Colonic mucosa (tissue), 4 donors: ENCODE results near the gene PCNA. TPM values are rescaled to one million over a fixed set of nuclear protein-coding genes. Genes with fewer than 3 reads are reported as not detected.

Source experiments
- DNase-seq: peaks from one replicate; pipeline ENCODE4 v3.0.0-alpha.2; 2020
- H3K27ac ChIP-seq: fragments of 200-600 bp; one replicate; pipeline ENCODE4 v1.8.0; 2021
- H3K27me3 ChIP-seq: fragments of 200-600 bp; one replicate; pipeline ENCODE4 v1.8.0; 2021
- H3K36me3 ChIP-seq: fragments of 200-600 bp; one replicate; pipeline ENCODE4 v1.8.0; 2021
- H3K4me1 ChIP-seq: fragments of 200-600 bp; one replicate; pipeline ENCODE4 v1.8.0; 2021; ENCODE audit warnings: mild to moderate bottlenecking
- H3K4me3 ChIP-seq: fragments of 200-600 bp; one replicate; pipeline ENCODE4 v1.8.0; 2021
- H3K9ac ChIP-seq, 2 donors: one replicate each; pipeline ENCODE4 v1.7.0; 2013; ENCODE audit warnings: control low read depth in 2 of 2, low read depth in 2 of 2, low read length in 2 of 2
- H3K9me3 ChIP-seq: fragments of 200-600 bp; one replicate; pipeline ENCODE4 v1.8.0; 2021
- intact Hi-C: fragments of 100-400 bp; cut with DNase I; formaldehyde crosslinking; loops from one replicate; pipeline ENCODE4 v1.14.1; 2022
- total RNA-seq, 2 donors: library from RNA; stranded (reverse); fragmentation: NEBNext Ultra II Directional in 1 of 2; extraction: Animal tissue kit (Norgen Biotek cat#: 25700) in 1 of 2; gene quantifications; one replicate each; pipeline ENCODE4 v1.2.1, GENCODE V29; 2021
- TF ChIP-seq, protein P1 (sequence below): fragments of 200-600 bp; IDR thresholded peaks from one replicate; pipeline ENCODE4 v1.8.0; 2022; ENCODE audit warnings: antibody characterized with exemption, mild to moderate bottlenecking
- donor health status: healthy.
- donor health status: DM: no; HTN: no; CAD: no.
- donor health status: DM: no; HTN: no; CAD: no.

Gene PCNA
- total RNA-seq: 100 to 1,000 TPM in 1 of 2 donors, 10 to 100 TPM in 1; 59.0 to 204 TPM

DNA sequence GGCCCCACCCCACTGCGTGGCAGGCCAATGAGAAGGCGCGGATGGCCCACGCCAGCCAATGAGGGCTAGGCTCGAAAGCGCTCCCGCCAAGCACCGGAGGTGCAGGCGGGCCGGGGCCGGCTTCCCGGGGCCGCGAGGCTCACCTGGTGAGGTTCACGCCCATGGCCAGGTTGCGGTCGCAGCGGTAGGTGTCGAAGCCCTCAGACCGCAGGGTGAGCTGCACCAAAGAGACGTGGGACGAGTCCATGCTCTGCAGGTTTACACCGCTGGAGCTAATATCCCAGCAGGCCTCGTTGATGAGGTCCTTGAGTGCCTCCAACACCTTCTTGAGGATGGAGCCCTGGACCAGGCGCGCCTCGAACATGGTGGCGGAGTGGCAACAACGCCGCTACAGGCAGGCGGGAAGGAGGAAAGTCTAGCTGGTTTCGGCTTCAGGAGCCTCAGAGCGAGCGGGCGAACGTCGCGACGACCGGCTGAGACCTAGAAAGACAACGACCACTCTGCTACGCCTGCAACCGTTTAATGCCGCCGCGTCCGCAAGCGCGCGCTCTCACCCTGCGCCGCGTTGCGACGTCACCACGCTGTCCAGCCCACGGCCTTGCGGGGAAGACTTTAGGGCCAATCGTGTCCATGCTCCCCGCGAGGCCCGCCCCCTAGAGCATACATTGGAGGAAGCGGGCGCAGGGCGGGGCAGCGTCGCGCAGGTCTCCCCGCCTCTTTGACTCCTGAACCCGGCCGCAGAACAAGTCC lies at the start of gene PCNA:
Gene PCNA (minus strand): TSS at position 524 of the 750 bp plus-strand sequence. CDS start 160 bp downstream, at position 364.
- Histone ChIP-seq H3K4me3 (peak within 1 kb of the TSS; percentile 72), H3K4me1 (peaks cover 8% of the 10 kb centered on the region), H3K36me3 (no peaks in the 10 kb centered on the region), H3K9me3 (no peaks in the 10 kb centered on the region), H3K27ac (peak within 1 kb of the TSS; percentile 89), H3K27me3 (no peaks in the 10 kb centered on the region), H3K9ac (peak within 1 kb of the TSS; percentile 77 to 97)
- intact Hi-C loops: loop anchor here (10.0 kb wide), 1 partner anchor 325 kb away; no protein-coding TSS in a partner anchor
- DNase-seq: peak; percentile 99
- TF ChIP-seq, protein P1, sequence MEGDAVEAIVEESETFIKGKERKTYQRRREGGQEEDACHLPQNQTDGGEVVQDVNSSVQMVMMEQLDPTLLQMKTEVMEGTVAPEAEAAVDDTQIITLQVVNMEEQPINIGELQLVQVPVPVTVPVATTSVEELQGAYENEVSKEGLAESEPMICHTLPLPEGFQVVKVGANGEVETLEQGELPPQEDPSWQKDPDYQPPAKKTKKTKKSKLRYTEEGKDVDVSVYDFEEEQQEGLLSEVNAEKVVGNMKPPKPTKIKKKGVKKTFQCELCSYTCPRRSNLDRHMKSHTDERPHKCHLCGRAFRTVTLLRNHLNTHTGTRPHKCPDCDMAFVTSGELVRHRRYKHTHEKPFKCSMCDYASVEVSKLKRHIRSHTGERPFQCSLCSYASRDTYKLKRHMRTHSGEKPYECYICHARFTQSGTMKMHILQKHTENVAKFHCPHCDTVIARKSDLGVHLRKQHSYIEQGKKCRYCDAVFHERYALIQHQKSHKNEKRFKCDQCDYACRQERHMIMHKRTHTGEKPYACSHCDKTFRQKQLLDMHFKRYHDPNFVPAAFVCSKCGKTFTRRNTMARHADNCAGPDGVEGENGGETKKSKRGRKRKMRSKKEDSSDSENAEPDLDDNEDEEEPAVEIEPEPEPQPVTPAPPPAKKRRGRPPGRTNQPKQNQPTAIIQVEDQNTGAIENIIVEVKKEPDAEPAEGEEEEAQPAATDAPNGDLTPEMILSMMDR: no peak

DNA sequence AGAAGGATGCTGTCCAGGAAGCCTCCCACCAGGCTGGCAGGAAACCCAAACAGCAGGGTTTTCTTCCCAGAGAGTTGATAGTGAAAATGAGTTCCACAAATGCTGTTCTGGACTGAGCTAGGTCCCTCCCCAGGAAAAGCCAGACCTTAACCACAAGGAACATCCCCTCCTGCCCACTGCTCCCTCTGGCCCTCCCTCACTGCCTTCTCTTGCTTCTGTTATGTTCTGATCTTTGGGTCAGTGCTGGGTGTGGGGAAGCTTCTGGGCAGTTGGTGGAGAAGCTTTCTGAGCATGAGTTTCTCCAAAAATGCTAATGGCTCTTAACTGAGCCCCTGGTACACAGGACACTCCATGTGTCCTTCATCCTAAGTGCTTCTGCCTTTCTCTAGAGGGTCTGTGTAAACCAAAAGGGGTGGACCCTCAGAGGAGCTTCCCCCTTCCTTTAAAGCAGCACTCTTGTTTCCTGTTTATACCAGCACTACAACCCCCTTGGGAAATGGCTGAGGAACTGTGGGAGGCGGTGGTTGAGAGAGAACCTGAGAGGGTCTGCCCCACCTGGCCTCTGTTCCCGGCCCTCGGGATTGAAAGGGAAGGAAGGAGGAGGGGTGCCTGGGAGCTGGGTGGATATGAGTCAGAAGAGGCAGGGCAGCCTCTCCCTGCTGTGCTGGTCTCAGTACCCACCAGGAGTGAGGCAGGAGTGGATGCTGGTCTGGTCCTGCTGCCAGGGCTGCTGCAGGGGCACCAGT lies 49.1 kb upstream of the PCNA start:
- TF ChIP-seq, protein P1: no peak
- Histone ChIP-seq H3K27me3 (no peaks in the 10 kb centered on the region), H3K9me3 (no peaks in the 10 kb centered on the region), H3K4me3 (no peak overlapping the region), H3K9ac (no peak overlapping the region), H3K27ac (no peak overlapping the region), H3K36me3 (no peaks in the 10 kb centered on the region), H3K4me1 (no peaks in the 10 kb centered on the region)
- intact Hi-C loops: no loop called here
- no peak for DNase-seq

- intact Hi-C loops: no loop called here
- no peak overlapping the region for H3K9ac ChIP-seq
- no peak overlapping the region for H3K4me3 ChIP-seq
- no peak overlapping the region for H3K27ac ChIP-seq
- TF ChIP-seq, protein P1: no peak
- no peaks in the 10 kb centered on the region for H3K9me3 ChIP-seq
- H3K4me1 ChIP-seq: no peaks in the 10 kb centered on the region
- DNase-seq: no peak
- H3K27me3 ChIP-seq: no peaks in the 10 kb centered on the region
- H3K36me3 ChIP-seq: no peaks in the 10 kb centered on the region
Measured at GRCh38 chr20:5164645-5165625, 45.2 kb upstream of the PCNA start.

GRCh38 chr20:5161536-5162164 lies 41.9 kb upstream of the PCNA start:
- H3K27ac ChIP-seq: no peak overlapping the region
- H3K4me1 ChIP-seq: no peaks in the 10 kb centered on the region
- no peaks in the 10 kb centered on the region for H3K9me3 ChIP-seq
- no peak for DNase-seq
- no peaks in the 10 kb centered on the region for H3K36me3 ChIP-seq
- no peak overlapping the region for H3K9ac ChIP-seq
- TF ChIP-seq, protein P1: no peak
- no peak overlapping the region for H3K4me3 ChIP-seq
- H3K27me3 ChIP-seq: no peaks in the 10 kb centered on the region
- intact Hi-C loops: no loop called here
